Heart left ventricle (tissue), 16 donors: ENCODE measurements around the gene CFLAR. TPM values are rescaled to one million over a fixed set of nuclear protein-coding genes. Genes with fewer than 3 reads are reported as not detected.
A peak's percentile ranks its signal among the peaks of the same experiment; 100 is the strongest.

ENCODE experiments used
- ATAC-seq, 4 donors: fragments of 200-7000 bp; cut with Tn5 transposase; one replicate each; pipeline ENCODE4 v1.9.1; 2020 to 2022; ENCODE audit warnings: moderate library complexity in 4 of 4, mild to moderate bottlenecking in 3 of 4, moderate number of reproducible peaks in 1 of 4
- DNase-seq, 5 donors: peaks; one replicate each; pipeline ENCODE4 v3.0.0-alpha.2; 2020
- H3K27ac ChIP-seq, 12 donors: fragments of 200-600 bp; sonication (generic) in 4 of 12; one replicate each; pipeline versions ENCODE4 v1.5.0 to v1.8.0; 2016 to 2022; ENCODE audit warnings: mild to moderate bottlenecking in 2 of 12
- H3K27me3 ChIP-seq, 9 donors: fragments of 200-600 bp; sonication (generic) in 2 of 9; one replicate each; pipeline versions ENCODE4 v1.5.1 to v1.8.0; 2016 to 2022; ENCODE audit warnings: mild to moderate bottlenecking in 3 of 9
- H3K36me3 ChIP-seq, 9 donors: fragments of 200-600 bp; sonication (generic) in 2 of 9; one replicate each; pipeline versions ENCODE4 v1.5.0 to v1.8.0; 2018 to 2022; ENCODE audit warnings: mild to moderate bottlenecking in 2 of 9
- H3K4me1 ChIP-seq, 12 donors: fragments of 200-600 bp; sonication (generic) in 4 of 12; one replicate each; pipeline versions ENCODE4 v1.5.0 to v1.8.0; 2016 to 2022; ENCODE audit warnings: mild to moderate bottlenecking in 3 of 12
- H3K4me3 ChIP-seq, 12 donors: fragments of 200-600 bp; sonication (generic) in 4 of 12; one replicate each; pipeline versions ENCODE4 v1.5.0 to v1.8.0; 2017 to 2022; ENCODE audit warnings: mild to moderate bottlenecking in 9 of 12, moderate library complexity in 4 of 12
- H3K9me3 ChIP-seq, 12 donors: fragments of 200-600 bp; sonication (generic) in 4 of 12; one replicate each; pipeline versions ENCODE4 v1.5.0 to v1.8.0; 2016 to 2022; ENCODE audit warnings: mild to moderate bottlenecking in 1 of 12
- CTCF ChIP-seq, 12 donors: fragments of 200-600 bp; sonication (generic) in 4 of 12; IDR thresholded peaks; one replicate each; pipeline versions ENCODE4 v1.5.0 to v1.8.0; 2018 to 2022; ENCODE audit warnings: antibody characterized with exemption in 12 of 12, mild to moderate bottlenecking in 5 of 12
- POLR2A ChIP-seq, 2 donors: fragments of 450-650 bp; IDR thresholded peaks; one replicate each; pipeline ENCODE4 v1.6.1; 2017; ENCODE audit warnings: antibody characterized with exemption in 2 of 2, mild to moderate bottlenecking in 2 of 2, moderate library complexity in 2 of 2
- WGBS, 4 donors: extraction: QIAGEN DNeasy Blood & Tissue Kit in 2 of 4; methylation state at CpG; one replicate each; pipeline versions ENCODE4 v1.1.5 to v1.1.7; 2013 to 2018; 5-methylcytosine and 5-hydroxymethylcytosine counted together
- intact Hi-C, 10 donors: fragments of 100-400 bp; cut with DNase I; formaldehyde crosslinking; loops; one replicate each; pipeline versions ENCODE4 v1.11.1 to v1.14.2; 2022
- polyA plus RNA-seq, 2 donors: library from polyadenylated mRNA; stranded (reverse); fragments of 200-250 nt; gene quantifications; one replicate each; pipeline ENCODE4 v1.2.3, GENCODE V29; 2013
- total RNA-seq, 9 donors: library from RNA; depleted of rRNA in 2 of 9; stranded (reverse); fragments of >200 nt in 2 of 9; fragmentation: NEBNext Ultra II Directional in 3 of 9; extraction: Animal tissue kit (Norgen Biotek cat#: 25700) in 3 of 9; gene quantifications; one replicate each; pipeline versions ENCODE4 v1.1.0 to v1.2.4, GENCODE V29; 2016 to 2023
- donor health status: ischemic (EF 13 %, LVEDD 7.1; RV severe dilation, severe dysfunction).
- donor health status: healthy with polysubstance abuse.
- donor health status: DM: no; HTN: yes; CAD: no.
- donor health status: DM: no; HTN: no; CAD: no.
- donor health status: ischemic (EF 25% LVEDD 6.9; RV normal size, moderate dysfunction).
- donor health status: ischemic (EF 25% LVEDD 5.7; RV mildly dilated, moderate dysfunction).
- donor health status: healthy.
- donor health status: DM: yes; HTN: yes; CAD: no.
- donor health status: ischemic (EF 35%, LVEDD 5.7; RV mildly dilated, moderate dysfunction).
- donor health status: nonischemic (EF 11% LVEDD 7.7; RV severe dilation, severe dysfunction).
- donor health status: DM: yes; HTN: yes; CAD: no.
- donor health status: PGD.
- donor health status: ischemic (EF 29% LVEDD 5.4; RV normal size, mild dysfunction).
- donor health status: nonischemic (EF 23%, LVEDD 6.1; RV moderate dilation, normal function).

The CFLAR gene
- total and polyA plus RNA-seq, 11 donors = 120 to 279 (median 214) TPM

- intact Hi-C loops = loop anchor here in 3 of 10 donors (5.0 to 10.0 kb wide), 3 partner anchors 97 to 177 kb away; partner anchors contain the start of genes HYCC2 (in 2 of the 3) and NDUFB3 (in 2 of the 3)
- H3K36me3 ChIP-seq = peaks cover 0 to 18% (median 15%) of the 10 kb centered on the region in 9 donors
- H3K9me3 ChIP-seq = peaks cover 0 to 42% (median 11%) of the 10 kb centered on the region in 12 donors
- DNase-seq (no peak), ATAC-seq (peak in 1 of 4 donors; percentile 19)
- H3K4me1 ChIP-seq = peaks cover 0 to 12% (median 0%) of the 10 kb centered on the region in 12 donors
- TF ChIP-seq CTCF (IDR thresholded peaks at IDR 0.05) = no peak
- no peak overlapping the region for H3K4me3 ChIP-seq
- H3K27ac ChIP-seq = no peak overlapping the region
- H3K27me3 ChIP-seq = no peaks in the 10 kb centered on the region
- 54 to 66% (median 56%) methylated on average over 6 of the region's 6 CpGs for WGBS, 4 donors
Measured at GRCh38 chr2:201171259-201171814, 55.4 kb downstream of the CFLAR start.

GRCh38 chr2:201172279-201172678 lies 56.3 kb downstream of the CFLAR start:
- no peak for TF ChIP-seq CTCF (IDR thresholded peaks at IDR 0.05)
- no peak for TF ChIP-seq POLR2A (IDR thresholded peaks at IDR 0.05)
- Histone ChIP-seq H3K27ac (no peak overlapping the region), H3K4me1 (peaks cover 0 to 12% (median 0%) of the 10 kb centered on the region in 12 donors), H3K9me3 (peaks cover 0 to 37% (median 10%) of the 10 kb centered on the region in 12 donors), H3K36me3 (peaks cover 0 to 10% (median 7%) of the 10 kb centered on the region in 9 donors), H3K27me3 (no peaks in the 10 kb centered on the region), H3K4me3 (no peak overlapping the region)
- DNase-seq (no peak), ATAC-seq (no peak)
- intact Hi-C loops = loop anchor here in 3 of 10 donors (5.0 to 10.0 kb wide), 3 partner anchors 97 to 177 kb away; partner anchors contain the start of genes HYCC2 (in 2 of the 3) and NDUFB3 (in 2 of the 3)
- 61 to 74% (median 69%) methylated on average over 2 of the region's 2 CpGs for WGBS, 4 donors

GRCh38 chr2:201174687-201175086 lies 58.7 kb downstream of the CFLAR start:
- ATAC-seq = no peak
- TF ChIP-seq CTCF (IDR thresholded peaks at IDR 0.05) = no peak
- no peak for TF ChIP-seq POLR2A (IDR thresholded peaks at IDR 0.05)
- DNase-seq = no peak
- WGBS, 4 donors = 37 to 67% (median 40%) methylated on average over 1 of the region's 1 CpG
- no peak overlapping the region for H3K4me3 ChIP-seq
- H3K36me3 ChIP-seq = no peaks in the 10 kb centered on the region
- H3K27ac ChIP-seq = no peak overlapping the region
- no peaks in the 10 kb centered on the region for H3K27me3 ChIP-seq
- intact Hi-C loops = loop anchor here in 9 of 10 donors (5.0 to 10.0 kb wide), 7 partner anchors 100 to 272 kb away; partner anchors contain the start of genes HYCC2 (in 3 of the 9), NDUFB3 (in 3 of the 9) and ORC2 (in 1 of the 9)
- peaks cover 0 to 6% (median 0%) of the 10 kb centered on the region in 12 donors for H3K4me1 ChIP-seq
- H3K9me3 ChIP-seq = peaks cover 0 to 16% (median under 1%) of the 10 kb centered on the region in 12 donors

- H3K27me3 ChIP-seq = no peaks in the 10 kb centered on the region
- H3K36me3 ChIP-seq = no peaks in the 10 kb centered on the region
- intact Hi-C loops = loop anchor here in 9 of 10 donors (2.0 to 10.0 kb wide), 10 partner anchors 101 to 275 kb away; partner anchors contain the start of genes HYCC2 (in 2 of the 9), NDUFB3 (in 2 of the 9) and ORC2 (in 1 of the 9)
- ATAC-seq = no peak
- TF ChIP-seq POLR2A (IDR thresholded peaks at IDR 0.05) (no peak), CTCF (IDR thresholded peaks at IDR 0.05) (no peak)
- 52 to 64% (median 61%) methylated on average over 6 of the region's 6 CpGs for WGBS, 4 donors
- peaks cover 0 to 5% (median 0%) of the 10 kb centered on the region in 12 donors for H3K9me3 ChIP-seq
- no peak overlapping the region for H3K27ac ChIP-seq
- no peak for DNase-seq
- peaks cover 0 to 6% (median 0%) of the 10 kb centered on the region in 12 donors for H3K4me1 ChIP-seq
- no peak overlapping the region for H3K4me3 ChIP-seq
Measured at GRCh38 chr2:201176081-201176481, 60.1 kb downstream of the CFLAR start.
